ENCODE measurements around the gene TCAF1.
"Not testable (repeated sequence)": the region's sequence is repeated elsewhere in the genome, so short reads cannot be mapped to it uniquely, and the experiment has no call there.

The TCAF1 gene

DNA sequence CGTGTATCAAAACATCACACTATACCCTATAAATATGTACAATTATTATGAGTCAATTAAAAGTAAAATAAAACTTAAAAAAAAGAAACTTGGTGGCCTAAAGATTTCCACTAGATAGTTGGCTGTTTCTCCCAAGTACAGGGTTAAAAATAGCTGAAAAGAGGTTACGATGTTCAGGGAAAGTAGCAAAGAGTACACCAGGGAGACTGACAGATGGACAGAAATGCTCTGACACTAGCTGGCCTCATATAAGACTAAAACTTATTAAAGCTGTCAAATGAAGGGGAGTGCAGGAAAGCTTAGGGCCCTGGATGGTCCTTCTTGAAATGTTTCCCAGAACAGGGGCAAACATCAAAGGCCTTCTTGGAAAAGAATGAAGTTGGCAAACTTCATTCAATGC is 51.3 kb downstream of the TCAF1 start:
- no peak for DNase-seq (ENCODE audit: low read depth)

DNA sequence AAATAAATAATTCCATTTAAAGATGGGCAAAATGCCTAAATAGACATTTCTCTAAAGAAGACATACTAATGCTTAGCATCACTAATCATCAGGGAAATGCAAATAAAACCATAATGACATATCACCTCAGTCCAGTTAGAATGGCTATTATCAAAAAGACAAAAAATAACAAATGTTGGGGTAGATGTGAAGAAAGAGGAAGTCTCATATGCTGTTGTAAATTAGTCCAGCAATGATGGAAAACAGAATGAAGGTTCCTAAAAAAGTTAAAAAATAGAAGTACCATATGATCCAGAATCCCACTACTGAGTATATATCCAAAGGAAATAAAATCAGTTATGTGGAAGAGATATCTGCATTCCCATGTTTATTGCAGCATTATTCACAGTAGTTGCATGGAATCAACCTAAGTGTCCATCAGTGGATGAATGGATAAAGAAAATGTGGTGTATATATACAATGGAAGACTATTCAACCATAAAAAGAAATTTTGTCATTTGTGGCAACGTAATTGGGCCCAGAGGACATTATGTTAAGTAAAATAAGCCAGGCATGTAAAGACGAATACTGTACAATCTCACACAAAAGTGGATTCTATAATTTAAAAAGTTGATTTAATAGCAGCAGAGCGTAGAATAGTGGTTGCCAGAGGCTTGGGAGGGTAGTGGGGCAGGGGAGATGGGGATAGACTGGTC is 52.0 kb downstream of the TCAF1 start:
- no peak for DNase-seq (ENCODE audit: low read depth)

DNA sequence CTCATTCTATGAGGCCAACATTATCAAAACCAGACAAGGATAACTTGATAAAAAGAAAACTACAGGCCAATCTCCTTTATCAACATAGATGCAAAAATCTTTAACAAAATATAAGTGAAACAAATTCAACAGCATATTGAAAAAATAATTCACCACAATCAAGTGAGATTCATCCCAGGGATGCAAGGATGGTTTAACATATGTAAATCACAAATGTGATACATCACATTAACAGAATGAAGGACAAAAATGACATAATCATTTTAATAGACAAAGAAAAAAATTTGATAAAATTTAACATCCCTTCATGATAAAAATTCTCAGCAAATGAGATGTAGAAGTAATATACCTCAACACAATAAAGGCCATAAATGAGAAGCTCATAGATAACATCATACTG is 53.8 kb downstream of the TCAF1 start:
- DNase-seq (ENCODE audit: low read depth), result no peak

DNA sequence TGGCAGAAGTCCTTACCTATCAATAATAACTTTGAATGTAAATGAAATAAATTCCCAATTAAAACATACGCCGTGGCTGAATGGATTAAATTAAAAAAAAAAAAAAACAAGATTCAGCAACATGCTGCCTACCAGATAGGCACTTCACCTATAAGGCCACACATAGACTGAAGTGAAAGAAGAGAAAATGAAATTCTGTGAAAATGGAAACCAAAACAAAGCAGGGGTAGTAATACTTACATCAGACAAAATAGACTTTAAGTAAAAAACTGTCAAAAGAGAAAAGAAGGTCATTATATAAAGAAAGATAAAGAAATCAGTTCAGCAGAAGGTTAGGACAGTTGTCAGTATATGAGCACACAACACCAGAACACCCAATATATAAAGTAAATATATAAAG is 55.3 kb downstream of the TCAF1 start:
- DNase-seq (ENCODE audit: low read depth), result no peak

DNA sequence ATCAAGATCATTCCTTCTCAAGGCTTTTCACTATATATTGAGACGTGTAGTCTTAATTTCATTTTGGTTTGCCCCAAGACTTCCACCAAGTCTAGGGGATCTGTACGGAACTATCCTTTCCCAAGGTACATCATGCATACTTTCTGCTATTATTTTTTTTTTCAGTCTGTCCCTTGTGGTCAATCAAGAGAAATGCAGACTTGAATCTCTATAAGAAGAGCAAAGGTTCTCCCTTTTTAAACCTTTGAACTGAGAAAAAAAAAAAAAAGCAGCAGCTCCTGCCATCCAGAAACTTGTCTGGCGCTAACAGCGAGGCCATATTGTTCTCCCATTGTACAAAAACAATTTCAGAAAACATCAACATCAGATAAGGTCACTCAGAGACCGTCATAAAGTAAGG is 60.3 kb downstream of the TCAF1 start:
- DNase-seq (ENCODE audit: low read depth), result not testable (repeated sequence)

DNA sequence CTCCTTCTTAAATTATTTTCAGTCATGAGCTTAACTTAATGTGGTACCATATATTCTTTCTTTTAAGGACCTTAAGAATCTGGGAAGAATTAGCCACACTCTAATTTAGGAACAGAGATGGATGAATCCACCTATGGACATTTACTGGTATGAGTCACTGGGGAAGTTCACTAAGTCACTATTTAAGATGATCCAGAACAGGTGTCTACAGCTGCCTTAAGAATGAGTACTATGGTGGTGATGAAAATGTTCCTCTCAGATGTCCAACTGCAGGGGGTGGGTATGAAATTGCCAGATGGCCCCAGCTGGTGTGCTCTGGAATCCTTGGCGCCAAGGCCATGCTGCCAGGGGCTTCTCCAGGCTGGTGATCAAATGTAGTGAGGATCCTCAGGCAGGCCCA is 61.9 kb downstream of the TCAF1 start:
- DNase-seq (ENCODE audit: low read depth), result not testable (repeated sequence)

DNA sequence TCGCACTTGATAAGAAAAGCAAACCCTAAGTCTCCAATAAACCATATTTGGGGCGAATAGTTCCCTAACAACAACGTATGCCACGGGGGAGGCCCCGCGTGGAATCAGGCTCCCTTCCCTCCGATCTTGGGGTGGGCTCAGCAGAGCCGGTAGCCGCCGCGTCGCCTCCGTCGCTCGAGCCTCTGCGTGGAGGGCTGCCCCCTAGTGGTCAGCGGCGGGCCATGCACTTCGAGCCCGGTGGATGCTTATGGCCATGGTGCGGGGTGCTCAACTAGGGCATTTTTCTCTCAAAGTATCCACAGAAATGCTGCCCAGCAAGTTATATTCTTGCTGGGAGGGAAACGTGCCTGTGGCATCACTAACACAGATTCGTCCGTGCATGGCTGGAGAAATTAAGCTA is 64.8 kb downstream of the TCAF1 start:
- DNase-seq (ENCODE audit: low read depth), result not testable (repeated sequence)

DNA sequence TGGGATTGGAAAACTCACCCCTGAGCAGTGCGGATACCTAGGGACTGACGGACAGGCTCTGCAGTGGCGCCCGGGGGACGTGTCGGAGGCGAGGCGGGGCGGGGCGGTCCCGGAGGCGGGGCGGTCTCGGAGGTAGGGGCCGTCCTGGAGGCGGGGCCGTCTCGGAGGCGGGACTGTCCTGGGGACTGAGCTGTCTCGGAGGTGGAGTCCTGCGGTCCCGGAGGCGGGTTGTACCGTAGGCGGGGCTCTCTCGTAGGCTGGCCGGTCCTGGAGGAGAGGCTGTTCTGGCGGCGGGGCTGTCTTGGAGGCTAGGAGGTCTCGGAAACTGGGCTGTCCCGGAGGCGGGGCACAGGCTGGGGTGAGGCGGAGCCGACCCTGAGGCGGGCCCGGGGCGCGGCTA is 65.4 kb downstream of the TCAF1 start:
- not testable (repeated sequence) for DNase-seq (ENCODE audit: low read depth)

DNA sequence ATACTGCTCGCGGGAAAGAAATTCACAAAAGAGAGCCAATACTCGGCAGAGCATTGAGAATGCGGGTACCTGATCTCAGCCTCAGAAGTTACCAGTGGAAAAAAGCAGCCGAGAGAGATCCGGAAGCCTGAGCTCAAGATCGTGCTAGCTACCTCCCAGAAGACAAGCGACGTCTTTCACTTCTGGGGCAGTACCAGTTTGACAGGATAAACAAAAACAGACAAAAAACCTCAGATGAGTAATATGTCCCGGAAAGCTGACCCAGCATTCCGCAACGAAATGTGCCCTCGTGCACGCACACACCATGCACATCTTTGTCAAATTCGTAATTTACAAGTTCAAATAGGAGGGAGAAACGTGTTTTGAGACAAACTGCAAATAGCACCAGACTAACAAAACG is 65.9 kb downstream of the TCAF1 start:
- DNase-seq (ENCODE audit: low read depth), result not testable (repeated sequence)

DNA sequence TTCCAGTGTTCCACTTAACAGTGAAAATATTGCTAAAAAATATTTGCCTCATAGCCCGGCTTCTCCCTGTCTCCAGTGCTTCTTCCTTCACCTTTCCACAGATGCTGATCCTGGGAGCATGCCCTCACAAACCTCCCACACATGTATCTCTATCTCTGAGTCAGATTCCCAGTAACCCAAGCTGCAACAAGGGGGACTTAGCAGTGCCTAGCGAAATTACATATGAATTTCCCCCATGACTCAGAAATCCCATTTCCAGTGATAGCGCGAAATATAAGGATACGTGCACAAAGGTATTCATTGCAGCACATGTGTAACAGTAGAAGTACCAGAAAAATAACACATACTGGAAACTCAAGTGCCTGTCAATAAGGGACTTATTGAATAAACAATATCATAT is 75.4 kb downstream of the TCAF1 start:
- DNase-seq (ENCODE audit: low read depth), result not testable (repeated sequence)

DNA sequence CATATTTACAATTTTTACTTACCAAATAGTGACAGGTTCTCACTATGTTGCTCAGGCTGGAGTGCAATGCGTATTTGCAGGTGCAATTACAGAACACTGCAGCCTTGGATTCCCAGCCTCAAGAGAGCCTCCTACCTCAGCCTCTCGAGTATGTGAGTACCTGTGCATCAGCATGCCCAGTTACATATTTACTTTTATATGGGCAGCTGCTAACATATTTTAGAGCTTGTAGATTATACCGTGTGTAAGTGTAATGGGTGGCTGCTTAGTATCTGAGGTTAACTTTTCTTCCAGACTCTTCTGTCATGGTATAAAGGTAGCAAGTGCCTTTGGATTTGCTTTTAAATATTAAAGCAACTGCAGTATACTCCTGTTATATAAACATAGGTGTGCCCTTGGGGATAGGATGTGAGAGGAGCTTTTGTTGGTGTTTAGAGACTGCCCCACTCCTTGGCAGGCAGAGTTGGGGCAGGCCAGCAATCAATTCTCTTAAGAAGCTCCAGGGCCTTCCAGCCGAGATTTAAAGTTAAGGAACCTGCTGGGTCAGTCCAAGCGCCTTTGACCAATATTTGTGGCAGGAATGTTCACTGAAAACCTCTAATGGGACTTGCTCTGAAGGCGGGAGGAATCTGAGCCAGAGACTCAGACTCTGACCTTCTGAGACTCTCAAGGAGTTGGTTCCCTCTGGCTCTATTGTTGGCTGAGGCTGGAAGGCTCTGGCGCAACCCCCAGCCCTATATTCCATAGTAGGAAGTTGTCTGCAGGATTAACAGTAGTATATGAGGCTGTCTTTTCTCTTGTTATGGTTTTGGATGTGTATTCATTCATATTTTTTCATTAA is 77.5 kb downstream of the TCAF1 start:
- DNase-seq (ENCODE audit: low read depth), result not testable (repeated sequence)

DNA sequence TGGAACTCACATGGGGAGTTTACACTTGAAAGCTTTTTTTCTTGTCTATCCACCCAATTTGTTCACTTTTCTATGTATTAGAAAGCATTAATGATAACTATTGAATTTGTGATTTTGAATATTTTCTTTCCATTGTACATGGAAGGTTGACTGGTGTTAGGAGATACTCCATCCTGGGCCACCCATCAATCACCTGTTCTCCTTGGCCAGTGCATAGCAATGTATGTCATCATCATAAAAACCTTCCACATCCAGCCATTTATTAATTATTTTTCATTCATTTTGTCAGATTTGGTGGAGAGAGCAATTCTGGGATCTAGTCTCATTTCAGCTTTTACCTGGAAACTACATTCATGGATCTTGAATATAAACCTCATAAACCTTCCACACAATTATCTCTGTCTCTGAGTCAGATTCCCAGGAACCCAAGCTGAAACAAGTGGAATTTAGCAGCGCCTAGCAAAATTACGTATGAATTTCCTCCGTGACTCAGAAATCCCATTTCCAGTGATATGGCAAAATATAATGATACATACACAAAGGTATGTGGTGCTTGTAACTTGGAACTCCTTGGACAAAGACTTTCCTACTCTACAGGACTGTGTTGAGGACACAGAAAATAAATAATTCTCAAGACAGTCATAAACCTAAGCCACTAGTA is 78.2 kb downstream of the TCAF1 start:
- DNase-seq (ENCODE audit: low read depth), result not testable (repeated sequence)

DNA sequence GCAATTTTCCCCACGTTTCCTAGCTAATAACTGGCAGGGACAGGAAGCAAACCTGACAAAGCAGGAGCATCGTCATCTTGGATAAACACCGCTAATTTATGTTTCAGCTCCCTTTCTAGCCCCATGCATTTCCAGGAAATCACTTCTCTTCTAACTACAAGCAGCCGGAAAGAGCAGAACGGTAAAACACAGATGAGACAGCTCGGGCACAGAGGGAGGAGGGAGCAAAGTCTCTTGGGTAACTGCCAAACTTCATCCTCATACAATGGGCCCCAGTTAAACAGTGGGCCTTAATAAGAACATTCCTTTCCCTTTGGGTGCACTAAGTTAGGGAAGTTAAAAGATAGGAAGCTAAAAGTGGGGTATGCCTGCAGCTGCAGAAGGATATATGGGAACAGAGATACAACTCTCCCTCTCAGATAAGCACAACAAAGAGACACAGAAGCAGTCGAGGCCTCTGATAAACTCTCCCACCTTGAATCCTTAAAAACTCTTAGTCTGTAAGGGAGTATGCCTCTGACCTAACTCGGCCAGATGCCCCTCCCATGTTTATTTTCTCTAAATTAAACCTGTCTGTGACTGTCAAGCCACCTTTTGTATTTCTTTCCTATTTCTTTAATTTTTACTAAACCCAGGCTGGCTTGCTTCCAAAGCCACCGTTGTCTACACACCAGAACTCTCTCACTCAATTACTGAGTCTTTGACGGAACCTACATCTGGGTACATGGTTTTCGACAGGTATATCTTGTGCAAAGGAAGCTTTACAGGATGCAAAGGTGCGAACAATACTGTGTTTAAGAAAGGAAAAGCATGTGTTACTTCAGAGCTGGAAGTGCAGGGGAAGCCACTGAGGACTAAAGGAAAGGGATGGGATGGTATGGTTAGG is 80.3 kb downstream of the TCAF1 start:
- not testable (repeated sequence) for DNase-seq (ENCODE audit: low read depth)

DNA sequence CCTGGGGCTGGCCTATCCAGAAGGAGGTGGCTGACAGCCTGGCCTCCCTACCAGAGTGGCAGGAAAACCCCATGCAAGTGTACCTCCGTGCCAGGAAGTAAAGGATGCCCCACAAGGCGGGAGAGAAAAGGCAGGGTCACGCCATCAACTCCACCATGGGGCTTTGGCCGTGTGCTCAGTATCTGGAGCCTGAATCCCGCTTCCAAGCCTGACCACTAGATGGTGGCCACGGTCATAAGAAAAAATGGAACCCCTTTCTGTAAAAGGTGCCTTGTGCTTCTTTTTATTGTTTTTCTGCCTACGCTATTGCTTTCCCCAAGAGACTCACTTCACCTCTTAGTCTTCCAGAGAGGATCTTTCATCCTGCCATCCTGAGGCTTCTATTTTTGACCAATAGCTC is 84.1 kb downstream of the TCAF1 start:
- not testable (repeated sequence) for DNase-seq (ENCODE audit: low read depth)

DNA sequence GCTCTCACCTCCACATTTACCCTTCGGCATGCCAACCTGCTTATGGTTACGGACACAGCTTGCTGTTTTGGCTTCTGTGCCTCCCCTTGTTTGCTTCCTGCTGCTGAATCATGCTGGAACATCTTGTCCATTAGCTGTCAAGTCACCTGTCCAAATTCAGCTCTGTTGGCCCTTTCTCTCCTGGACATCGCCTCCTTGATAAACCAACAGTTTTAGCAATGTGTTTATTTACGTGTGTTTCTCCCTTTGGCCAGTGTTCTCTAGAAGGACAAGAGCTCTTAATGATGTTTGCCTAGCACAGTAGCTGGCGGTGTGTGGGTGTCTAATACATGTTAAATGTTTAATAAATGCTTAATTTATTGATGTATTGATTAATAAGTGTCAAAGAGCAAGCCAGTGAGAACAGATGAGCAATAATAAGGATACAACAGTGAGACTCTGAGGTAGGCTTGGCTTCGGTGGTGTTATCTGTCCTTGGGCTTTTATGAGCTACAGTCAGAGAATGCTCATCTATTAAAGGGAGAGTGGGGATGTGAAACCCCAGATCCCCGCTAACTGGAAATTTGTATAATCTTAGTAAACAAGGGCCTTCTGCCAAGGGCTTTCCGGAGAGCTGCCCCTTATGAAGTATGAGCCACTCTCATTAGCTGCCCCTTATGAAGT is 85.4 kb downstream of the TCAF1 start:
- DNase-seq (ENCODE audit: low read depth), result not testable (repeated sequence)

DNA sequence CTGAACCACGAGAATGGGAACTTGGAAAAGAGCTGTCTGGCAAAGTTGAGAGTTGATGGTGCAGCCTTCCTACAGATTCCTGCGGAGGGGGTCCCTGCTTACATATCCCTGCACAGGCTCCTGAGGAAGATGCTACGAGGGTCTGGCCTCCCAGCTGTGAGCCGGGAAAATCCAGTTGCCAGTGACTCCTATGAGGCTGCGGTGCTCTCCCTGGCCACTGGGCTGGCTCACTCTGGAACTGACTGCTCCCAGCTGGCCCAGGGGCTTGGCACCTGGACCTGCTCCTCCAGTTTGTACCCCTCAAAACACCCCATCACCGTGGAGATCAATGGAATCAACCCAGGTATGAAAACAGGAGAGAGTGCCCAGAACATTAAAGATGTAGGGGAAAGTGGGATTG is 91.3 kb downstream of the TCAF1 start:
- not testable (repeated sequence) for DNase-seq (ENCODE audit: low read depth)

DNA sequence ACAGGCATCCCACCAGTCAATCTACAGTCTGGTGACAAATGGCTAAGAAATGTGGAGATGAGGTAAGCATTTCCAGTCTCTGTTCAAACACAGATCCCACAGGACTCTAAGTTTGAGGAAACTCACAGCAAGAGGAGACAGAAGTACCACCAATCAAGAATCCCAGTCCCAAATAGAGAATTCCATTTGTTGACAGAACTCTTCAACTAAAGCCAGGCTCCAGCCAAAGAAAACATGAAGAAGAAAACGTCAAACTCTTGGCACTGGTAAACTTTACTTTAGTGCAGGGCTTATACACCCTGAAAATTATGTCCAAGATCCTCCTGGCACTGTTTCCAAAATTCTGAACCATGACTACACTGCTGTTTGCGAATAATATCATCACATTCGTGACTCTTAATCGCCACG is 95.3 kb downstream of the TCAF1 start:
- not testable (repeated sequence) for DNase-seq (ENCODE audit: low read depth)
